ENCODE measurements around the gene EIF1B.
A peak's percentile ranks its signal among the peaks of the same experiment; 100 is the strongest.
"Not testable (repeated sequence)": the region's sequence is repeated elsewhere in the genome, so short reads cannot be mapped to it uniquely, and the experiment has no call there.

EIF1B gene

DNA sequence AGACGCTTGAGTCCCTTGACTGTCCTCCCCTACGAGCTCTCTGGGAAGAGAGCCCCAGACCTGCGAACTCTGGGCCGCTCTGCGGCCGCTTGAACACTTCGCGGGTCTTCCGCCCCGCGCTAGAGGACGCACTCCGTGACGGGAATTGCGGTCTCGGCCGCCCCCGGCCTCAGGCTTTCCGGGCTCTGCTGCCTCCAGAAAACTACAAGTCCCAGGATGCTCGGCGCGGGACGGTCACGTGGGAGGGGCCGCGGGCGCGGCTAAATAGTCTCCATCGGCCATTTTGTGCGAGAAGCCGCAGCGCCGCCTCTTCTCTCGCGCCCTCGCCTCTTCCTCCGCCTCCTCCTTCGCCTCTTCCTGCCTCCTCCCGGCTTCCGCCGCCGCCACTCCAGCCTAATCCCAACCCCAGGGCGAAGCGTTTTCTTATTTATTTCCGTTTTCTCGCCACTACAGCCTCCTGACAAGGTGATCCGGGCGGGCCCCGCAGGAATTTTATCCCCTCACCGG lies at the start of gene EIF1B:
Gene EIF1B, plus strand, starts transcription at position 290 of the 507 bp plus-strand sequence. CDS start 235 bp downstream, outside the sequence.
- peak; percentile 97 for DNase-seq (ENCODE audit: low read depth)

- DNase-seq (ENCODE audit: low read depth) = no peak
Measured at GRCh38 chr3:40262331-40262730, 47.2 kb upstream of the EIF1B start.

DNA sequence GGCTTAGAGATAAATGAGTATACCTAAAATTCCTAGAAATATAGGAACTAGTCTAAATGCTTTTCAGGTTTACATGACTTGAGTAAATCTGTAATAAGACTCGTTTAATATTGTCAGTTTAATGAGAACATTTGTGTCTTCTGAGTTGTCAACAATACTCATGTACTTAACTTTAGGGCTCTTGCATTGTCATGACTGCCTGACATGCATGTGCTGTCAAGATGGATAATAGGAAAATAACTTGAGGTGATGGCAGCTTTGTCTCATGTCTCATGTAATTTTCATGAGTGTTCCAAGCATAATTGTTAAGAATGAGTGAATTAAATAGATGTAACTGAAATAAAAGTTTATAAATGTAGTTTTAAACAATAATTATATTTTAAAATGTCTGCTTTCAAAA lies 45.1 kb upstream of the EIF1B start:
- no peak for DNase-seq (ENCODE audit: low read depth)

GRCh38 chr3:40265181-40265580 lies 44.3 kb upstream of the EIF1B start:
- no peak for DNase-seq (ENCODE audit: low read depth)

- DNase-seq (ENCODE audit: low read depth) = no peak
Measured at GRCh38 chr3:40267937-40268724, 41.4 kb upstream of the EIF1B start.

GRCh38 chr3:40268802-40269524 lies 40.5 kb upstream of the EIF1B start:
- DNase-seq (ENCODE audit: low read depth) = no peak

GRCh38 chr3:40278791-40279190 lies 30.7 kb upstream of the EIF1B start:
- no peak for DNase-seq (ENCODE audit: low read depth)

GRCh38 chr3:40281995-40282394 lies 27.5 kb upstream of the EIF1B start:
- no peak for DNase-seq (ENCODE audit: low read depth)

DNA sequence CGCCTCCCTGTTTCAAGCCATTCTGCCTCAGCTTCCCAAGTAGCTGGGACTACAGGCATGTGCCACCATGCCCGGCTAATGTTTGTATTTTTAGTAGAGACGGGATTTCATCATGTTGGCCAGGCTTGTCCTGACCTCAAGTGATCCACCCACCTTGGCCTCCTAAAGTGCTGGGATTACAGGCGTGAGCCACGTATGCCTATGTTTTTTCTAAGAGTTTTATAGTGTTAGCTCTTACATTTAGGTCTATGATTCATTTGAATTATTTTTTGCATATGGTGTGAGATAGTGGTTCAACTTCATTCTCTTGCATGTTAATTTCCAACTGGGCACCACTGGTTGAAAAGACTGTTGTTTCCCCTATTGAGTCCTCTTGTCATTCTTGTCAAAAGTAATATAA lies 26.4 kb upstream of the EIF1B start:
- DNase-seq (ENCODE audit: low read depth) = not testable (repeated sequence)

DNA sequence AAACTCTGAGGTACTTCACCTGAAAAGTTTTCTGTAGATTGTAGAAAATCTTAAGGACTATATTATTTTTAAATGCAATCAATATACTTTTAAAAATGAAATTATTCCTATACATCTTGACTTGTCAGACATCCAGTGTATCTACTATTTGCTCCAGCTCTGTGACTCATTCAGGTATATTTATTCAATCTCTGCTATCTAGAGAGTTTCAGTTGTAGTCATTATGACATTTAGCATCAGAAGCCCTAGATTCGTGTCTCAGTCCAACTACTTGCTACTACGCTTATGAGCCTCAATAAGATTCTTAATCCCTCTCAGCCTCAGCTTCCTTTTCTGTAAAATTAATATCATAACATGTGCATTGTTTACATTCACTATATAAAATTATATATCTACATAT lies 22.3 kb upstream of the EIF1B start:
- DNase-seq (ENCODE audit: low read depth) = no peak

DNA sequence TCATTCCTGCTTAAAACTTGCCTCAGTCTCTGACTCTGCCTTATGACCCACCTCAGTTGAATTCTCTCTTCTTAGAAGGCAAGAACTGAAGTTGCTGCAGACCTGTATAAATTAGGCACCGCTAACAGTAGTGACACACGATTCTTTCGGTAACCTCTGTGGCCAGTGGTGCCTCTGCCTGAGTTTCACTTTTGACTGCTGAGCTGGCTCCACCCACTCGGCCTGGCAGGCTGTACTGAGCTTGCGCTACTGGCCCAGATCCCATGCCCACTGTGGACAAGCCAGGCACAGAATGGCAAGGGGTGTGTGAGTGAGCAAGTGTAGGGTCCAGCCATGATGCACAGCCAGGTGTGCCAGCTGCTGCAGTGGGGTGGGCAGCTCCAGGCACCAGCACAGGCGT lies 19.1 kb upstream of the EIF1B start:
- no peak for DNase-seq (ENCODE audit: low read depth)

DNA sequence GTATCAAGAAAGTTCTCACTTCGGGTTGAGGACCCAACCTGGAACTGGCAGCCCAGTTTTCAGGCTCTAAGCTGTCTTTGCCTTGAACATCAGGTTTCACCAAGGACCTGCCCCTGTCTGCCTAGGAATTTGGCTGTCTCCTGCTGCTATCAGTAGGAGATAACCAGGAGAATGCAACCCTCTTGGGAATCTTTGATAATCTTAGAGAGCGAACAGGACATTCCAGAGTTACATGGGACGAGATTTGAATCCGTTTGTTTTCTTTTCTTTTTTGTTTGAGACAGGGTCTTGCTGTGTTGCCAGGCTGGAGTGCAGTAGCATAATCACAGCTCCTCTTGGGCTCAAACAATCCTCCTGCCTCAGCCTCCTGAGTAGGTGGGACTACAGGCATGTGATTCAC lies 18.0 kb upstream of the EIF1B start:
- no peak for DNase-seq (ENCODE audit: low read depth)

DNA sequence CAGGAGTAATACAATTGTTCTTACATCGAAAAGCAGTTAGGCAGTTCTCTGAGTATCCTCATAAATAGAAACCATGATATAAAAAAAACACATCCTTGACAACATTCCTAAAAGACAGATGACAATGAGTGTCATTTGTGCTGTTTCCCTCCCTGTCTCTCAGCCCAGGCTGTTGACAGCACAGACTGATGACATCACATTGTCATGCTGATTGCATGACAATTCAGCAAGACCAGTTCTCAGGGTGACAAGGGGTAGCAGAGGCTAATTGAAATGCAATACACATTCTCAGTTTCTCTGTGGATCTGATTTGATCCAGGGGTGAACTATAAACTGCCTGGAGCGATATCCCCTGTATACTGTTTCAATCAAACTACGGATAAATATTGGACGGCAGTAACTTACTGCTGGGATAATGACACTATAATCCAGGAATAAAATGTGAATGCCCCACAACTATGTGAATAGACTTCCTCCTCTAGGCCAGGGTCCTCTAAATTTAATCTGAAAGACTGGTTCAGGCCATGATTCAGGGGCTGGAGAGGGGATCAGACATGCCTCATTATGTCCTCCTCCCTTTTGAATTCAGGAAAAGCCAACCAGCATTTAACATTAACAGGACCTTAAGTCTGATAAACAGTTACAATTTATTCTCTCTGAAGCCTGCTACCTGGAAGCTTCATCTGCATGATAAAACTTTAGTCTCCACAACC lies 16.7 kb upstream of the EIF1B start:
- no peak for DNase-seq (ENCODE audit: low read depth)

DNA sequence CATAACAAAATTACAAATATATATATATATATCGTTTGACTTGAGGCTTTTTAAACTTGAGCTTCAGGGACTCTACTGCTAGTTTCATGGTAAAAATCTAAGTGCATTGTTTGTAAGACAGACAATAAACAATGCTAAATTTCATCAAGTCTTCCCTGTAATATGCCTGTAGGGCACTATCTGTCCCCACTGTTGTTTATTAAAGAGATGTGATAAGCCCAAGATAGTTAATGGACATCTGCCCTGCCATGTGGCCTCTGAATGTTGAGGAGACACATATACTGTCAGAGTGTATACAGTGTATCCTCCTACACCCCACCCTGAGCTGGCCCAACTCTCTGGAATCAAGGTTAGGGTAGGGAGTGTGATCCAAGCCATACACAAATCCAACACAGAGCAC lies 15.1 kb upstream of the EIF1B start:
- DNase-seq (ENCODE audit: low read depth) = no peak

GRCh38 chr3:40298075-40298474 lies 11.4 kb upstream of the EIF1B start:
- no peak for DNase-seq (ENCODE audit: low read depth)

- no peak for DNase-seq (ENCODE audit: low read depth)
Measured at GRCh38 chr3:40299130-40299720, 10.3 kb upstream of the EIF1B start.

- DNase-seq (ENCODE audit: low read depth) = no peak
Measured at GRCh38 chr3:40299721-40300335, 9.7 kb upstream of the EIF1B start.

GRCh38 chr3:40302784-40303183 lies 6.7 kb upstream of the EIF1B start:
- no peak for DNase-seq (ENCODE audit: low read depth)

GRCh38 chr3:40304352-40304751 lies 5.2 kb upstream of the EIF1B start:
- no peak for DNase-seq (ENCODE audit: low read depth)

DNA sequence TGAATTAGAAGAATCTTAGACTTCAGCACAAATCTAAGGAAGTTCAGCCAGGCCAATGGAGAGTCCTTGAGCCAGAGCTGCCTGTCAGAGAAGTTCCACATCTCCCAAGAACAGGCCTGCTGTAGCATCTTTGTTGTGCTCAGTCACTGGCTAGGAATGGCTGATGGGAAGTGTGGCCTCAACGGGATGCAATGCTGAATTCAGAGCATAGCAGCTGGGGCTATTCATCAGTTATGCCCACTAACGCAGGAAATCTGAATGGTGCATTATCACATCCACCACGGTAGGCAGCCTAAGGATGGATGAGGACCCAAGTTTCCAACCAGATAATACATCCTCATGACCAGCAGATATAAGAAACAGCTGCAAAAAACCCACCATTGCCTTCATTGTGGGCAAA lies 3.2 kb upstream of the EIF1B start:
- DNase-seq (ENCODE audit: low read depth) = no peak

GRCh38 chr3:40307176-40307575 lies 2.3 kb upstream of the EIF1B start:
- no peak for DNase-seq (ENCODE audit: low read depth)

All from stimulated activated CD4-positive, alpha-beta T cell treated with anti-CD3 and anti-CD28 coated beads, Interleukin-2, amount 100 ng/mL, for 4 hours (primary cell).